Psoas muscle (tissue), 8 donors: Measurements from ENCODE around the gene SYT12. TPM values are rescaled to one million over a fixed set of nuclear protein-coding genes. Genes with fewer than 3 reads are reported as not detected.

Experiments
- ATAC-seq, 4 donors: fragments of 200-7000 bp; cut with Tn5 transposase; one replicate each; pipeline ENCODE4 v1.9.1; 2020; ENCODE audit warnings: moderate library complexity in 3 of 4, mild to moderate bottlenecking in 2 of 4
- DNase-seq, 2 donors: peaks; one replicate each; pipeline ENCODE4 v3.0.0-alpha.2; 2020
- H3K27ac ChIP-seq: fragments of 200-600 bp; one replicate; pipeline ENCODE4 v1.8.0; 2022
- H3K27me3 ChIP-seq, 3 donors: fragments of 200-600 bp in 1 of 3; one replicate each; pipeline versions ENCODE4 v1.6.1 to v1.8.0; 2013 to 2022; ENCODE audit warnings: low read length in 2 of 3, mild to moderate bottlenecking in 2 of 3, moderate library complexity in 1 of 3; ENCODE audit not compliant: insufficient read depth in 3 of 3
- H3K36me3 ChIP-seq, 2 donors: fragments of 200-600 bp in 1 of 2; one replicate each; pipeline versions ENCODE4 v1.6.1 to v1.8.0; 2013 to 2022; ENCODE audit warnings: low read depth in 1 of 2, mild to moderate bottlenecking in 1 of 2, moderate library complexity in 1 of 2; ENCODE audit not compliant: insufficient read depth in 1 of 2
- H3K4me1 ChIP-seq: fragments of 200-600 bp; one replicate; pipeline ENCODE4 v1.8.0; 2022
- H3K4me3 ChIP-seq: fragments of 200-600 bp; one replicate; pipeline ENCODE4 v1.8.0; 2022; ENCODE audit warnings: mild to moderate bottlenecking
- H3K9me3 ChIP-seq: fragments of 200-600 bp; one replicate; pipeline ENCODE4 v1.8.0; 2022
- WGBS, 3 donors: extraction: QIAGEN DNeasy Blood & Tissue Kit; methylation state at CpG; one replicate each; pipeline versions ENCODE4 v1.1.6 to v1.1.7; 2013; 5-methylcytosine and 5-hydroxymethylcytosine counted together
- intact Hi-C, 2 donors: fragments of 100-400 bp; cut with DNase I; formaldehyde crosslinking; loops; one replicate each; pipeline versions ENCODE4 v1.11.0 to v1.14.2; 2022
- polyA plus RNA-seq, 3 donors: library from polyadenylated mRNA; stranded (reverse); fragments of 200-250 nt; gene quantifications; one replicate each; pipeline ENCODE4 v1.2.3, GENCODE V29; 2013
- total RNA-seq, 4 donors: library from RNA; stranded (reverse); fragmentation: NEBNext Ultra II Directional in 2 of 4; extraction: Animal tissue kit (Norgen Biotek cat#: 25700) in 2 of 4; gene quantifications; one replicate each; pipeline versions ENCODE4 v1.2.1 to v1.2.4, GENCODE V29; 2021 to 2023
- TF ChIP-seq, protein P1 (sequence below): fragments of 200-600 bp; IDR thresholded peaks from one replicate; pipeline ENCODE4 v1.8.0; 2022; ENCODE audit warnings: antibody characterized with exemption
- donor health status: healthy with polysubstance abuse.
- donor health status: DM: no; HTN: no; CAD: no; lungs with moderate emphysema.
- donor health status: Bipolar disorder and iron deficiency.
- donor health status: healthy.
- donor health status: DM: yes; HTN: yes; CAD: no.
- donor health status: DM: no; HTN: no; CAD: no.
- donor health status: DM: no; HTN: no; CAD: no.
- donor health status: DM: yes; HTN: yes; CAD: no.

Gene SYT12
- total and polyA plus RNA-seq, 7 donors, result 0.17 to 0.61 (median 0.29) TPM; not detected in 1

DNA sequence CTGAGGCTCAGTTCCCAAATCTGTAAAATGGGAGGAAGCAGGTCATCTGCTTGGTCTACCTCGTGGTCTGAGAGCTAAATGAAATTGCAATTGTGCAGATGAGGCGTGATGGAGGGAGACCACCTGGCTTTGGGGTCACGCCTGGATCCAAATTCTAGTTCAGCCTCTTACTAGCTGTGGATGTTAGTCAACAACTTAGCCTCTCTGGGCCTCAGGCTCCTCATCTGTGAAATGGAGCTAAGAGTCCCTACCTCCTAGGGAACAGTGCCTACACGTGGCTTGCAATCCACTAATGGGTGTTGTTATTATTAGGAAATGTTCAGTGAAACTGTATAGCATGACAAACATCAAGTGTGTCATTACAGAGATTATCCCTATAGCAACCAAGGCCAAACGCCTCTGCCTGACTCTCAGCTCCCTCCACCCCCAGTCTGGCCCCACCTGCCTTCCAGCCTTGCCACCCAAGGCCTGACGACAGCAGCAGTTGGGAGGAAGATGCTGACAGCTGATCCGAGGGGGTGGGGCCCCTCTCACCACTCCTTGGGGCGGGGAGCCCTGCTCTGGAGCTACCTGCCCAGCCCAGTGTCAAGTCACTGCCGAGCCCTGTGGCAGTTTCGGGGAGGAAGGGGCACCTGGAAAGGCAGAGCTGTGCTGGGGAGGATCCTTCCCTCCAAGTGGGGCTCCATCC lies 32.0 kb downstream of the SYT12 start:
- Histone ChIP-seq H3K4me3 (peak overlapping the region; percentile 80), H3K4me1 (peaks cover 31% of the 10 kb centered on the region), H3K36me3 (no peaks in the 10 kb centered on the region), H3K9me3 (no peaks in the 10 kb centered on the region), H3K27me3 (no peaks in the 10 kb centered on the region), H3K27ac (peak overlapping the region; percentile 87)
- TF ChIP-seq, protein P1, sequence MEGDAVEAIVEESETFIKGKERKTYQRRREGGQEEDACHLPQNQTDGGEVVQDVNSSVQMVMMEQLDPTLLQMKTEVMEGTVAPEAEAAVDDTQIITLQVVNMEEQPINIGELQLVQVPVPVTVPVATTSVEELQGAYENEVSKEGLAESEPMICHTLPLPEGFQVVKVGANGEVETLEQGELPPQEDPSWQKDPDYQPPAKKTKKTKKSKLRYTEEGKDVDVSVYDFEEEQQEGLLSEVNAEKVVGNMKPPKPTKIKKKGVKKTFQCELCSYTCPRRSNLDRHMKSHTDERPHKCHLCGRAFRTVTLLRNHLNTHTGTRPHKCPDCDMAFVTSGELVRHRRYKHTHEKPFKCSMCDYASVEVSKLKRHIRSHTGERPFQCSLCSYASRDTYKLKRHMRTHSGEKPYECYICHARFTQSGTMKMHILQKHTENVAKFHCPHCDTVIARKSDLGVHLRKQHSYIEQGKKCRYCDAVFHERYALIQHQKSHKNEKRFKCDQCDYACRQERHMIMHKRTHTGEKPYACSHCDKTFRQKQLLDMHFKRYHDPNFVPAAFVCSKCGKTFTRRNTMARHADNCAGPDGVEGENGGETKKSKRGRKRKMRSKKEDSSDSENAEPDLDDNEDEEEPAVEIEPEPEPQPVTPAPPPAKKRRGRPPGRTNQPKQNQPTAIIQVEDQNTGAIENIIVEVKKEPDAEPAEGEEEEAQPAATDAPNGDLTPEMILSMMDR, result no peak
- ATAC-seq (peak; percentile 68 to 79 (median 74)), DNase-seq (peak; percentile 71 to 81)
- intact Hi-C loops, result loop anchor here (2.0 to 5.0 kb wide), 3 partner anchors 16 to 112 kb away; partner anchors contain the start of gene KDM2A (in 1 of the 2)
- WGBS, 3 donors, result 53 to 62% (median 58%) methylated on average over 10 of the region's 10 CpGs

DNA sequence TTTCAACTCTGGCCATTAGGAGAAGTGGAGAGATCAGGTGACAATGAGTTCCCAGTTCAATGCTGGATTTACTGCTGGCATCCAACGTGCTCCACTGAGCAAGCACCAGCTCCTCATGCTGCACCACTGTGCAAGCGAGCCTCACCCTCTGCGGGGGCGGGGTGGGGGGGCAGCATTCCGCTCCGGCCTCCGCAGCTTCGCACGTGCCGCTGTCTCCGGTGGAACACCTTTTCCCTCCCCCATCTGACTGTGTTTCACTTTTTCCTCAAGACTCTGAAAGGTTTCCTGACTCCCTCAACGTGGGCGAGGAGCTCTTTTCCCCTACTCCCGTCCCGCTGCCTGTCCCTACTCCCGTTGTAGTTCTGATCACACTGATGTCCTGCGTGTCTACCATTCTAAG lies 32.9 kb downstream of the SYT12 start:
- H3K36me3 ChIP-seq, result no peaks in the 10 kb centered on the region
- TF ChIP-seq, protein P1, result no peak
- peak in 1 of 2 donors; percentile 26 for DNase-seq
- no peaks in the 10 kb centered on the region for H3K27me3 ChIP-seq
- peaks cover 37% of the 10 kb centered on the region for H3K4me1 ChIP-seq
- peak overlapping the region; percentile 87 for H3K27ac ChIP-seq
- no peaks in the 10 kb centered on the region for H3K9me3 ChIP-seq
- peak overlapping the region; percentile 80 for H3K4me3 ChIP-seq
- peak in 1 of 4 donors; percentile 32 for ATAC-seq
- intact Hi-C loops, result loop anchor here (2.0 to 5.0 kb wide), 2 partner anchors 15 to 61 kb away; partner anchors contain the start of gene KDM2A (in 1 of the 2)
- WGBS, 3 donors, result 39 to 45% (median 43%) methylated on average over 17 of the region's 17 CpGs

DNA sequence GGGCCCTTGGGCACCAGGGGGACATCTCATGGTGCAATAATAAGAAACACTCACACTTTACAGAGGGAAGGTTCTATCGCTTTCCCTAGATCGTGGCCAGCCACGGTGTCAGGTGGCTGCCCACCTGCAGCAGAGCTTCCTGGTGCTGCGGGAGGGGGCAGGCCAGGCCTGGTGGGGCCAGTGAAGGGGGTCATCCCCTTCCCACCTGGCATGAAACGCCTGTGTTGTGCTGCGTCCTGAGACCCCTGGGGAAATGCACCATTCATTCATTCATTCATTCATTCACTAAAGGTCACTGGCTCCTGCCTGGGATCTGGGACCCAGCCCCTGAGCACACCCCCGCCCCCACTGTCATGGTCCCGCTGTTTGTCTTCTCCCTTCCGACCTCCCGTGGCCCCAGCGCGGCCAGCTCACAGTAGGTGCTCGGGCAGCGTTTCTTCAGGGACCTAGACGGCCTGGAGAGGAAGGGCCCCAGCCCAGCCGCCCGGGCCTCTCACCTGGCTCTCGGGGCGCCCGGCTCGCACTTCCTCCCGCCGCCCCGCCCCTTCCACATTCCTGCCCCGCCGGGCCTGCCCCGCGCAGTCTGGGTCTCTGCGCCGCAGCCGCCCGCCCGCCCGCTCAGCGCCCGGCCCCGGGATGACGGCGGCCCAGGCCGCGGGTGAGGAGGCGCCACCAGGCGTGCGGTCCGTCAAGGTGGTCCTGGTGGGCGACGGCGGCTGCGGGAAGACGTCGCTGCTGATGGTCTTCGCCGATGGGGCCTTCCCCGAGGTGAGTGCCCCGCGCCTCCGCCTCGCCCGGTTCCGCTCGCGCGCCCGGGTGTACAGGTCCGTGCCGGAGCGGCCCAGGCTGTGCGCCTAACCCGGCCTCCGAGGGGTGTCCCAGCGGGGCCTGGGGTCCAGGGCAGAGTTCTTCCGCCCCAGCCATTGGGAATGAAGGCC lies 33.6 kb downstream of the SYT12 start, which contains the start of gene RHOD:
RHOD (plus strand) TSS at position 581 of the 938 bp plus-strand sequence; CDS start at position 637, 56 bp downstream.
- 15 to 18% (median 17%) methylated on average over 45 to 72 of the region's 72 CpGs for WGBS, 3 donors
- peak in 1 of 2 donors; percentile 63 for DNase-seq
- peak; percentile 20 to 58 (median 48) for ATAC-seq
- H3K27ac ChIP-seq, result peak within 1 kb of the TSS; percentile 87
- no peaks in the 10 kb centered on the region for H3K27me3 ChIP-seq
- TF ChIP-seq, protein P1, result no peak
- intact Hi-C loops, result loop anchor here in 1 of 2 donors (5.0 kb wide), 1 partner anchor 61 kb away; the partner anchor contains the start of gene KDM2A
- H3K9me3 ChIP-seq, result no peaks in the 10 kb centered on the region
- H3K4me3 ChIP-seq, result peak within 1 kb of the TSS; percentile 80
- peaks cover 37% of the 10 kb centered on the region for H3K4me1 ChIP-seq
- H3K36me3 ChIP-seq, result no peaks in the 10 kb centered on the region

DNA sequence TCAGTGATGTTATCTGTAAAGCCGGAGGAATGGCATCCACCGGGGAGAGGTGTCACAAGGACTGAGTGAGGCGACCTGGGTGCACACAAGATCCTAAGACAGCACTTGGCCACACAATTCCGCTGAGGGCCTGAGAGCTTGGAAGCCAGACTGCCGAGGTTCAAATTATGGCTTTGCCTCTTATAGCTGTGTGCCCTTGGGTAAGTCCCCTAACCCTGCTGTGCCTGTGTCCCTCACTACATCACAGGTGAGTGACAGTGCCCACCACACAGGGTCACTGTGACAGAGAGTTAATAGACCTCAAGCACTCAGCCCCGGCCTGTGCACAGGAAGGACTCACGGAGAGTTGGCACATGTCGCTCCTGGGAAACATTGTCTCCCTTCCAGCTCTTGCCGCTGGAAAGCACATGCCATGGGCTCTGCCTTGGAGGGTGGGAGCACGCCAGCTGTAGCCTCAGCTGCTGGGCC lies 34.3 kb downstream of the SYT12 start:
- peak overlapping the region; percentile 87 for H3K27ac ChIP-seq
- ATAC-seq (peak; percentile 10 to 40 (median 22)), DNase-seq (peak in 1 of 2 donors; percentile 37)
- H3K36me3 ChIP-seq, result no peaks in the 10 kb centered on the region
- intact Hi-C loops, result loop anchor here in 1 of 2 donors (5.0 kb wide), 1 partner anchor 60 kb away; the partner anchor contains the start of gene KDM2A
- 24 to 38% (median 30%) methylated on average over 10 of the region's 10 CpGs for WGBS, 3 donors
- TF ChIP-seq, protein P1, result no peak
- H3K4me1 ChIP-seq, result peaks cover 37% of the 10 kb centered on the region
- no peaks in the 10 kb centered on the region for H3K9me3 ChIP-seq
- H3K27me3 ChIP-seq, result no peaks in the 10 kb centered on the region
- peak overlapping the region; percentile 80 for H3K4me3 ChIP-seq
